HL-60/S4 (cell line): ENCODE measurements around the gene HLF.

Experiments used
- in situ Hi-C: fragments of 300-500 bp; cut with MboI; formaldehyde crosslinking; loops from 2 replicates; pipeline ENCODE4 v1.14.3; 2022; ENCODE audit warnings: low sequenced_read_pairs

The HLF gene

GRCh38 chr17:55346658-55347057, 81.9 kb downstream of the HLF start:
- in situ Hi-C loops = no loop called here

GRCh38 chr17:55347341-55347740, 82.6 kb downstream of the HLF start:
- in situ Hi-C loops = no loop called here

- in situ Hi-C loops = no loop called here
Observed at GRCh38 chr17:55348749-55349354, 84.1 kb downstream of the HLF start.

GRCh38 chr17:55350825-55351205, 86.1 kb downstream of the HLF start:
- in situ Hi-C loops = no loop called here

GRCh38 chr17:55351226-55351625, 86.5 kb downstream of the HLF start:
- in situ Hi-C loops = no loop called here

GRCh38 chr17:55354010-55354409, 89.2 kb downstream of the HLF start:
- in situ Hi-C loops = no loop called here

- in situ Hi-C loops = no loop called here
Observed at GRCh38 chr17:55354941-55355340, 90.2 kb downstream of the HLF start.

GRCh38 chr17:55356434-55357328, 91.9 kb downstream of the HLF start:
- in situ Hi-C loops = no loop called here

- in situ Hi-C loops = no loop called here
Observed at GRCh38 chr17:55360971-55361370, 96.2 kb downstream of the HLF start.

GRCh38 chr17:55363033-55363432, 98.3 kb downstream of the HLF start:
- in situ Hi-C loops = no loop called here

- in situ Hi-C loops = no loop called here
Observed at GRCh38 chr17:55366020-55366481, 101.3 kb downstream of the HLF start.

- in situ Hi-C loops = no loop called here
Observed at GRCh38 chr17:55368706-55369105, 103.9 kb downstream of the HLF start.
